WTC11 (cell line): ENCODE data around the gene YTHDC1. TPM values are rescaled to one million over a fixed set of nuclear protein-coding genes. Genes with fewer than 3 reads are reported as not detected.

Source experiments
- ATAC-seq: fragments of 200-7000 bp; cut with Tn5 transposase; 2 replicates; pipeline ENCODE4 v1.10.0; 2021; ENCODE audit warnings: mild to moderate bottlenecking, moderate library complexity
- CTCF ChIA-PET: fragments of 300-600 bp; sonication (Branson Sonifier 250); formaldehyde crosslinking; loops from one replicate; lab custom pipeline; 2021; ENCODE audit warnings: antibody characterized with exemption; lab: Charles Lee
- POLR2A ChIA-PET: fragments of 350-600 bp; sonication (Branson Sonifier 250); formaldehyde crosslinking; loops from one replicate; lab custom pipeline; 2021; ENCODE audit warnings: antibody characterized with exemption; lab: Charles Lee
- DNase-seq: peaks from one replicate; pipeline ENCODE4 v3.0.0; 2021; ENCODE audit warnings: low spot score
- H3K27ac Mint-ChIP-seq: 2 replicates; pipeline ENCODE4 v1.8.0; 2021; ENCODE audit warnings: mixed read lengths
- H3K27me3 Mint-ChIP-seq: 2 replicates; pipeline ENCODE4 v1.8.0; 2021; ENCODE audit warnings: low read depth, mild to moderate bottlenecking, moderate library complexity, mixed read lengths
- H3K36me3 Mint-ChIP-seq: 2 replicates; pipeline ENCODE4 v1.8.0; 2021; ENCODE audit warnings: mixed read lengths
- H3K4me1 Mint-ChIP-seq: 2 replicates; pipeline ENCODE4 v1.8.0; 2022; ENCODE audit warnings: mixed read lengths
- H3K4me3 Mint-ChIP-seq: 2 replicates; pipeline ENCODE4 v1.8.0; 2021; ENCODE audit warnings: mild to moderate bottlenecking, moderate library complexity, mixed read lengths
- H3K9me3 Mint-ChIP-seq: 2 replicates; pipeline ENCODE4 v1.8.0; 2021; ENCODE audit warnings: mixed read lengths
- AFF4 ChIP-seq: sonication (generic); formaldehyde crosslinking; IDR thresholded peaks from 2 replicates; pipeline ENCODE4 v1.8.1; 2023; ENCODE audit warnings: mild to moderate bottlenecking, missing genetic modification reagents, borderline replicate concordance
- FOXP1 ChIP-seq: sonication (generic); formaldehyde crosslinking; IDR thresholded peaks from 2 replicates; pipeline ENCODE4 v1.8.0; 2022; ENCODE audit warnings: missing genetic modification reagents, mild to moderate bottlenecking, moderate library complexity, borderline replicate concordance
- NFATC4 ChIP-seq: fragments of 250-450 bp; sonication (Bioruptor Pico); IDR thresholded peaks from 2 replicates; pipeline ENCODE4 v1.9.0; 2021; ENCODE audit warnings: mild to moderate bottlenecking
- OVOL2 ChIP-seq: fragments of 250-450 bp; sonication (Bioruptor Pico); IDR thresholded peaks from 2 replicates; pipeline ENCODE4 v1.9.0; 2021; ENCODE audit warnings: mild to moderate bottlenecking, borderline replicate concordance
- PRDM15 ChIP-seq: sonication (generic); formaldehyde crosslinking; IDR thresholded peaks from 2 replicates; pipeline ENCODE4 v1.8.0; 2022; ENCODE audit warnings: missing genetic modification reagents
- SMAD4 ChIP-seq: sonication (generic); formaldehyde crosslinking; IDR thresholded peaks from 2 replicates; pipeline ENCODE4 v1.8.0; 2022; ENCODE audit warnings: mild to moderate bottlenecking, missing genetic modification reagents
- ZNF232 ChIP-seq: sonication (generic); formaldehyde crosslinking; IDR thresholded peaks from 2 replicates; pipeline ENCODE4 v1.8.0; 2022; ENCODE audit warnings: mild to moderate bottlenecking, missing genetic modification reagents
- ZNF671 ChIP-seq: fragments of 250-450 bp; sonication (Bioruptor Pico); IDR thresholded peaks from 2 replicates; pipeline ENCODE4 v1.8.0; 2021; ENCODE audit warnings: mild to moderate bottlenecking
- total RNA-seq: library from RNA; stranded (reverse); gene quantifications from 3 replicates; pipeline ENCODE4 v1.2.3, GENCODE V29; 2021
- TF ChIP-seq, protein P1 (sequence below): fragments of 250-450 bp; sonication (Bioruptor Pico); IDR thresholded peaks from 2 replicates; pipeline ENCODE4 v1.9.0; 2021; ENCODE audit warnings: mild to moderate bottlenecking, borderline replicate concordance
- TF ChIP-seq, protein P2 (sequence below): sonication (generic); formaldehyde crosslinking; conservative IDR thresholded peaks from 2 replicates; pipeline ENCODE4 v1.8.1; 2022; ENCODE audit warnings: mild to moderate bottlenecking, missing genetic modification reagents
- TF ChIP-seq, protein P3 (sequence below): sonication (generic); formaldehyde crosslinking; IDR thresholded peaks from 2 replicates; pipeline ENCODE4 v1.8.0; 2023; ENCODE audit warnings: missing genetic modification reagents, mild to moderate bottlenecking, borderline replicate concordance
- TF ChIP-seq, protein P4 (sequence below): fragments of 250-450 bp; sonication (Bioruptor Pico); IDR thresholded peaks from 2 replicates; pipeline ENCODE4 v2.1.2; 2022; ENCODE audit warnings: mild to moderate bottlenecking, moderate library complexity

The YTHDC1 gene
- total RNA-seq, 1 experiment from 2014 or later, result 118 TPM

- Mint-ChIP-seq H3K4me3 (no peak overlapping the region), H3K27me3 (no peaks in the 10 kb centered on the region), H3K4me1 (peaks cover 37% of the 10 kb centered on the region), H3K9me3 (no peaks in the 10 kb centered on the region), H3K27ac (peak overlapping the region; percentile 34), H3K36me3 (peaks cover 80% of the 10 kb centered on the region)
- DNase-seq (no peak), ATAC-seq (no peak)
- TF ChIP-seq AFF4 (CRISPR knock-in tag) (no peak), OVOL2 (CRISPR knock-in tag) (no peak), ZNF671 (CRISPR knock-in tag) (no peak), ZNF232 (CRISPR knock-in tag) (no peak), FOXP1 (CRISPR knock-in tag) (no peak), SMAD4 (no peak), PRDM15 (CRISPR knock-in tag) (no peak), NFATC4 (CRISPR knock-in tag) (no peak)
- TF ChIP-seq, protein P1, sequence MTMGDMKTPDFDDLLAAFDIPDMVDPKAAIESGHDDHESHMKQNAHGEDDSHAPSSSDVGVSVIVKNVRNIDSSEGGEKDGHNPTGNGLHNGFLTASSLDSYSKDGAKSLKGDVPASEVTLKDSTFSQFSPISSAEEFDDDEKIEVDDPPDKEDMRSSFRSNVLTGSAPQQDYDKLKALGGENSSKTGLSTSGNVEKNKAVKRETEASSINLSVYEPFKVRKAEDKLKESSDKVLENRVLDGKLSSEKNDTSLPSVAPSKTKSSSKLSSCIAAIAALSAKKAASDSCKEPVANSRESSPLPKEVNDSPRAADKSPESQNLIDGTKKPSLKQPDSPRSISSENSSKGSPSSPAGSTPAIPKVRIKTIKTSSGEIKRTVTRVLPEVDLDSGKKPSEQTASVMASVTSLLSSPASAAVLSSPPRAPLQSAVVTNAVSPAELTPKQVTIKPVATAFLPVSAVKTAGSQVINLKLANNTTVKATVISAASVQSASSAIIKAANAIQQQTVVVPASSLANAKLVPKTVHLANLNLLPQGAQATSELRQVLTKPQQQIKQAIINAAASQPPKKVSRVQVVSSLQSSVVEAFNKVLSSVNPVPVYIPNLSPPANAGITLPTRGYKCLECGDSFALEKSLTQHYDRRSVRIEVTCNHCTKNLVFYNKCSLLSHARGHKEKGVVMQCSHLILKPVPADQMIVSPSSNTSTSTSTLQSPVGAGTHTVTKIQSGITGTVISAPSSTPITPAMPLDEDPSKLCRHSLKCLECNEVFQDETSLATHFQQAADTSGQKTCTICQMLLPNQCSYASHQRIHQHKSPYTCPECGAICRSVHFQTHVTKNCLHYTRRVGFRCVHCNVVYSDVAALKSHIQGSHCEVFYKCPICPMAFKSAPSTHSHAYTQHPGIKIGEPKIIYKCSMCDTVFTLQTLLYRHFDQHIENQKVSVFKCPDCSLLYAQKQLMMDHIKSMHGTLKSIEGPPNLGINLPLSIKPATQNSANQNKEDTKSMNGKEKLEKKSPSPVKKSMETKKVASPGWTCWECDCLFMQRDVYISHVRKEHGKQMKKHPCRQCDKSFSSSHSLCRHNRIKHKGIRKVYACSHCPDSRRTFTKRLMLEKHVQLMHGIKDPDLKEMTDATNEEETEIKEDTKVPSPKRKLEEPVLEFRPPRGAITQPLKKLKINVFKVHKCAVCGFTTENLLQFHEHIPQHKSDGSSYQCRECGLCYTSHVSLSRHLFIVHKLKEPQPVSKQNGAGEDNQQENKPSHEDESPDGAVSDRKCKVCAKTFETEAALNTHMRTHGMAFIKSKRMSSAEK (CRISPR knock-in tag), result no peak
- TF ChIP-seq, protein P2, sequence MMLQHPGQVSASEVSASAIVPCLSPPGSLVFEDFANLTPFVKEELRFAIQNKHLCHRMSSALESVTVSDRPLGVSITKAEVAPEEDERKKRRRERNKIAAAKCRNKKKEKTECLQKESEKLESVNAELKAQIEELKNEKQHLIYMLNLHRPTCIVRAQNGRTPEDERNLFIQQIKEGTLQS (CRISPR knock-in tag), result no peak
- TF ChIP-seq, protein P3, sequence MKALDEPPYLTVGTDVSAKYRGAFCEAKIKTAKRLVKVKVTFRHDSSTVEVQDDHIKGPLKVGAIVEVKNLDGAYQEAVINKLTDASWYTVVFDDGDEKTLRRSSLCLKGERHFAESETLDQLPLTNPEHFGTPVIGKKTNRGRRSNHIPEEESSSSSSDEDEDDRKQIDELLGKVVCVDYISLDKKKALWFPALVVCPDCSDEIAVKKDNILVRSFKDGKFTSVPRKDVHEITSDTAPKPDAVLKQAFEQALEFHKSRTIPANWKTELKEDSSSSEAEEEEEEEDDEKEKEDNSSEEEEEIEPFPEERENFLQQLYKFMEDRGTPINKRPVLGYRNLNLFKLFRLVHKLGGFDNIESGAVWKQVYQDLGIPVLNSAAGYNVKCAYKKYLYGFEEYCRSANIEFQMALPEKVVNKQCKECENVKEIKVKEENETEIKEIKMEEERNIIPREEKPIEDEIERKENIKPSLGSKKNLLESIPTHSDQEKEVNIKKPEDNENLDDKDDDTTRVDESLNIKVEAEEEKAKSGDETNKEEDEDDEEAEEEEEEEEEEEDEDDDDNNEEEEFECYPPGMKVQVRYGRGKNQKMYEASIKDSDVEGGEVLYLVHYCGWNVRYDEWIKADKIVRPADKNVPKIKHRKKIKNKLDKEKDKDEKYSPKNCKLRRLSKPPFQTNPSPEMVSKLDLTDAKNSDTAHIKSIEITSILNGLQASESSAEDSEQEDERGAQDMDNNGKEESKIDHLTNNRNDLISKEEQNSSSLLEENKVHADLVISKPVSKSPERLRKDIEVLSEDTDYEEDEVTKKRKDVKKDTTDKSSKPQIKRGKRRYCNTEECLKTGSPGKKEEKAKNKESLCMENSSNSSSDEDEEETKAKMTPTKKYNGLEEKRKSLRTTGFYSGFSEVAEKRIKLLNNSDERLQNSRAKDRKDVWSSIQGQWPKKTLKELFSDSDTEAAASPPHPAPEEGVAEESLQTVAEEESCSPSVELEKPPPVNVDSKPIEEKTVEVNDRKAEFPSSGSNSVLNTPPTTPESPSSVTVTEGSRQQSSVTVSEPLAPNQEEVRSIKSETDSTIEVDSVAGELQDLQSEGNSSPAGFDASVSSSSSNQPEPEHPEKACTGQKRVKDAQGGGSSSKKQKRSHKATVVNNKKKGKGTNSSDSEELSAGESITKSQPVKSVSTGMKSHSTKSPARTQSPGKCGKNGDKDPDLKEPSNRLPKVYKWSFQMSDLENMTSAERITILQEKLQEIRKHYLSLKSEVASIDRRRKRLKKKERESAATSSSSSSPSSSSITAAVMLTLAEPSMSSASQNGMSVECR, result no peak
- TF ChIP-seq, protein P4, sequence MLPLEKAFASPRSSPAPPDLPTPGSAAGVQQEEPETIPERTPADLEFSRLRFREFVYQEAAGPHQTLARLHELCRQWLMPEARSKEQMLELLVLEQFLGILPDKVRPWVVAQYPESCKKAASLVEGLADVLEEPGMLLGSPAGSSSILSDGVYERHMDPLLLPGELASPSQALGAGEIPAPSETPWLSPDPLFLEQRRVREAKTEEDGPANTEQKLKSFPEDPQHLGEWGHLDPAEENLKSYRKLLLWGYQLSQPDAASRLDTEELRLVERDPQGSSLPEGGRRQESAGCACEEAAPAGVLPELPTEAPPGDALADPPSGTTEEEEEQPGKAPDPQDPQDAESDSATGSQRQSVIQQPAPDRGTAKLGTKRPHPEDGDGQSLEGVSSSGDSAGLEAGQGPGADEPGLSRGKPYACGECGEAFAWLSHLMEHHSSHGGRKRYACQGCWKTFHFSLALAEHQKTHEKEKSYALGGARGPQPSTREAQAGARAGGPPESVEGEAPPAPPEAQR (CRISPR knock-in tag), result no peak
- POLR2A ChIA-PET, result no interaction called here
- CTCF ChIA-PET, result no interaction called here
Measured at GRCh38 chr4:68319040-68319439, 30.9 kb downstream of the YTHDC1 start.
